ENCODE results near the gene RGS2.

RGS2 gene

DNA sequence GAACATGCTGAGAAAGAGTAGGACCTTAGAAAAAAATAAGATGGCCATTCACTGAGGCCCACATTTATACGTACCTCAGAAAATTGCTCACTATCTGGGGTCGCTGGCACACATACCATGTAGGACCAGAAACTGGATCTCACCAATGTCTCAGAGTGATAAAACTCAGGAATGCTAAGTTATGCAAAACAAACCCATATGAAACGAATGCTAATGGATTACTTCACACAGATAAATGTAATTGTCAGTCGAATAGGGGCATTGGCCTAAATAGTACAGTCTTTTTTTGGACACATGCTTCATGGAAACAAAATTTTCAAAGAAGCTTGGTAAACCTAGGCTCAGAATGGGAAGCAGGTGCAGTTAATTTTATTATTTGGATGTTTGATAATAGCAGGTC is 32.6 kb upstream of the RGS2 start:
- Histone ChIP-seq H2BK120ac (ENCODE audit: low read depth, low read length) (no peak overlapping the region), H3K4me2 (ENCODE audit: low read length, poor library complexity, severe bottlenecking) (no peak overlapping the region), H2AK5ac (ENCODE audit: low read length, severe bottlenecking) (no peak overlapping the region), H4K91ac (ENCODE audit: low read length) (no peak overlapping the region), H3K14ac (ENCODE audit: low read length in 2 of 2) (no peak overlapping the region), H3K4me3 (ENCODE audit: insufficient read depth in 1 of 2, low read depth in 1 of 2, low read length in 2 of 2) (no peak overlapping the region), H3K18ac (ENCODE audit: low read depth in 1 of 2, low read length in 2 of 2) (no peak overlapping the region), H3K27ac (ENCODE audit: low read length, poor library complexity, severe bottlenecking) (no peak overlapping the region), H3K4ac (ENCODE audit: low read depth in 1 of 2, low read length in 2 of 2) (no peak overlapping the region), H2AFZ (ENCODE audit: low read depth, low read length) (no peak overlapping the region), H3K27me3 (ENCODE audit: control insufficient read depth in 1 of 2, insufficient read depth in 1 of 2, low read length in 2 of 2) (no peaks in the 10 kb centered on the region), H2BK15ac (ENCODE audit: low read depth, poor library complexity, severe bottlenecking) (no peak overlapping the region), H3K9ac (ENCODE audit: low read length) (no peak overlapping the region), H3K36me3 (ENCODE audit: control insufficient read depth in 1 of 2, insufficient read depth in 2 of 2, low read depth in 1 of 2, low read length in 2 of 2) (no peaks in the 10 kb centered on the region), H3K79me1 (replicated peaks; ENCODE audit: low read length, poor library complexity, severe bottlenecking) (no peaks in the 10 kb centered on the region), H4K8ac (ENCODE audit: low read length) (no peak overlapping the region), H3K23ac (ENCODE audit: low read length in 2 of 2) (no peak overlapping the region), H3K4me1 (ENCODE audit: control insufficient read depth, insufficient read depth, low read depth, low read length) (no peaks in the 10 kb centered on the region), H2BK5ac (ENCODE audit: low read depth, low read length, poor library complexity, severe bottlenecking) (no peak overlapping the region), H2BK12ac (ENCODE audit: low read length in 2 of 2) (no peak overlapping the region), H3K9me3 (ENCODE audit: control insufficient read depth, low read length) (no peaks in the 10 kb centered on the region)
- no peak for DNase-seq
- 97% methylated on average over 4 of the region's 4 CpGs for WGBS

DNA sequence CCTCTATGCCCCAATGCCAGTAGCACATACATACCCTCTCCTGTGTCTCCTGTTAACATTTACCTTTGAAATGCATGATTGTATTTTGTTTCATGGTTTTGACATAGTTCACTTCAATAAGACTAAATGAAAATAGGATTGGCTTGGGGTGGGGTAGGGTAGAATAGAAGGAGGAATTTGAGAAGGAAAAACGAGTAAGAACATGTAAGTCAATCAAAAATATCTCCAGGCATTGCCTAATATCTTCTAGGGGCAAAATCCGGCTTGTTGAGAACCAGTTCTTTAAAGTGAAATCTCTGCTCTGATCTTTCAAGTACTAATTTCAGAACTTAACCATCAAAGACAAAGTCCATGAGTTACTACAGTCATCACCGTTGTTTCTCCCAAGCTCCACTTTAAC is 31.8 kb upstream of the RGS2 start:
- no peak overlapping the region for H3K18ac ChIP-seq (ENCODE audit: low read depth in 1 of 2, low read length in 2 of 2)
- no peak overlapping the region for H3K9ac ChIP-seq (ENCODE audit: low read length)
- no peaks in the 10 kb centered on the region for H3K4me1 ChIP-seq (ENCODE audit: control insufficient read depth, insufficient read depth, low read depth, low read length)
- H2BK15ac ChIP-seq (ENCODE audit: low read depth, poor library complexity, severe bottlenecking), result no peak overlapping the region
- no peak for DNase-seq
- H2BK5ac ChIP-seq (ENCODE audit: low read depth, low read length, poor library complexity, severe bottlenecking), result no peak overlapping the region
- no peaks in the 10 kb centered on the region for H3K36me3 ChIP-seq (ENCODE audit: control insufficient read depth in 1 of 2, insufficient read depth in 2 of 2, low read depth in 1 of 2, low read length in 2 of 2)
- H3K27ac ChIP-seq (ENCODE audit: low read length, poor library complexity, severe bottlenecking), result no peak overlapping the region
- no peak overlapping the region for H3K4ac ChIP-seq (ENCODE audit: low read depth in 1 of 2, low read length in 2 of 2)
- H2BK12ac ChIP-seq (ENCODE audit: low read length in 2 of 2), result no peak overlapping the region
- H3K4me3 ChIP-seq (ENCODE audit: insufficient read depth in 1 of 2, low read depth in 1 of 2, low read length in 2 of 2), result no peak overlapping the region
- H3K9me3 ChIP-seq (ENCODE audit: control insufficient read depth, low read length), result no peaks in the 10 kb centered on the region
- H2AFZ ChIP-seq (ENCODE audit: low read depth, low read length), result no peak overlapping the region
- no peaks in the 10 kb centered on the region for H3K27me3 ChIP-seq (ENCODE audit: control insufficient read depth in 1 of 2, insufficient read depth in 1 of 2, low read length in 2 of 2)
- H4K91ac ChIP-seq (ENCODE audit: low read length), result no peak overlapping the region
- no peak overlapping the region for H3K23ac ChIP-seq (ENCODE audit: low read length in 2 of 2)
- no peaks in the 10 kb centered on the region for H3K79me1 ChIP-seq (replicated peaks; ENCODE audit: low read length, poor library complexity, severe bottlenecking)
- no peak overlapping the region for H2BK120ac ChIP-seq (ENCODE audit: low read depth, low read length)
- 92% methylated on average over 2 of the region's 3 CpGs for WGBS
- H3K4me2 ChIP-seq (ENCODE audit: low read length, poor library complexity, severe bottlenecking), result no peak overlapping the region
- H4K8ac ChIP-seq (ENCODE audit: low read length), result no peak overlapping the region
- no peak overlapping the region for H3K14ac ChIP-seq (ENCODE audit: low read length in 2 of 2)
- H2AK5ac ChIP-seq (ENCODE audit: low read length, severe bottlenecking), result no peak overlapping the region

DNA sequence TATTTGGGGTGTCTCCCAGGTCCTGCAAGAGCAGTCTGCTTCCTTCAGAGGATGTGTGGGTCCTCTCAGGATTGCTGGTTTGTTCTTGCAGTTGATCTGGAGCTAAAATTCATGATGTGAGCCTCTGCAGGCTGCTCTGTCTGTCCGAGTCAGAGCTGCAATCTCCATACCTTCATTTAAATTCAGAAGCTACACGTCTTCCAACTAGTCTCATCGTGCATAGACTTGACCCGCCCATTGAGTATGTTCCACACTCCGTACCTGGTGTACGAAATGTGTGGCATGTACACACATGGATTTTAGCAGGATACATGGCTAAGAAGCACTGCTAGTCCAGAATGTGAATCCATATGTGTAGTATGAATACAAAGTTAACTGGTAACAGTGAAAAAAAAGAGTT is 25.0 kb upstream of the RGS2 start:
- Histone ChIP-seq H2AFZ (ENCODE audit: low read depth, low read length) (no peak overlapping the region), H3K27me3 (ENCODE audit: control insufficient read depth in 1 of 2, insufficient read depth in 1 of 2, low read length in 2 of 2) (no peaks in the 10 kb centered on the region), H2BK120ac (ENCODE audit: low read depth, low read length) (no peak overlapping the region), H3K4me1 (ENCODE audit: control insufficient read depth, insufficient read depth, low read depth, low read length) (no peaks in the 10 kb centered on the region), H3K36me3 (ENCODE audit: control insufficient read depth in 1 of 2, insufficient read depth in 2 of 2, low read depth in 1 of 2, low read length in 2 of 2) (no peaks in the 10 kb centered on the region), H3K4me3 (ENCODE audit: insufficient read depth in 1 of 2, low read depth in 1 of 2, low read length in 2 of 2) (no peak overlapping the region), H2BK15ac (ENCODE audit: low read depth, poor library complexity, severe bottlenecking) (no peak overlapping the region), H4K8ac (ENCODE audit: low read length) (no peak overlapping the region), H2AK5ac (ENCODE audit: low read length, severe bottlenecking) (no peak overlapping the region), H3K4me2 (ENCODE audit: low read length, poor library complexity, severe bottlenecking) (no peak overlapping the region), H3K9me3 (ENCODE audit: control insufficient read depth, low read length) (no peaks in the 10 kb centered on the region), H3K4ac (ENCODE audit: low read depth in 1 of 2, low read length in 2 of 2) (no peak overlapping the region), H3K9ac (ENCODE audit: low read length) (no peak overlapping the region), H3K18ac (ENCODE audit: low read depth in 1 of 2, low read length in 2 of 2) (no peak overlapping the region), H3K14ac (ENCODE audit: low read length in 2 of 2) (no peak overlapping the region), H3K79me1 (replicated peaks; ENCODE audit: low read length, poor library complexity, severe bottlenecking) (no peaks in the 10 kb centered on the region), H2BK5ac (ENCODE audit: low read depth, low read length, poor library complexity, severe bottlenecking) (no peak overlapping the region), H3K23ac (ENCODE audit: low read length in 2 of 2) (no peak overlapping the region), H2BK12ac (ENCODE audit: low read length in 2 of 2) (no peak overlapping the region), H4K91ac (ENCODE audit: low read length) (no peak overlapping the region), H3K27ac (ENCODE audit: low read length, poor library complexity, severe bottlenecking) (no peak overlapping the region)
- DNase-seq, result no peak
- WGBS, result 100% methylated on average over 6 of the region's 6 CpGs

- no peak overlapping the region for H3K27ac ChIP-seq (ENCODE audit: low read length, poor library complexity, severe bottlenecking)
- H2AK5ac ChIP-seq (ENCODE audit: low read length, severe bottlenecking), result no peak overlapping the region
- H3K14ac ChIP-seq (ENCODE audit: low read length in 2 of 2), result no peak overlapping the region
- H4K8ac ChIP-seq (ENCODE audit: low read length), result no peak overlapping the region
- no peaks in the 10 kb centered on the region for H3K9me3 ChIP-seq (ENCODE audit: control insufficient read depth, low read length)
- H3K9ac ChIP-seq (ENCODE audit: low read length), result no peak overlapping the region
- H3K4ac ChIP-seq (ENCODE audit: low read depth in 1 of 2, low read length in 2 of 2), result no peak overlapping the region
- H3K4me3 ChIP-seq (ENCODE audit: insufficient read depth in 1 of 2, low read depth in 1 of 2, low read length in 2 of 2), result no peak overlapping the region
- H2BK12ac ChIP-seq (ENCODE audit: low read length in 2 of 2), result no peak overlapping the region
- H3K79me1 ChIP-seq (replicated peaks; ENCODE audit: low read length, poor library complexity, severe bottlenecking), result no peaks in the 10 kb centered on the region
- no peak overlapping the region for H2AFZ ChIP-seq (ENCODE audit: low read depth, low read length)
- H2BK120ac ChIP-seq (ENCODE audit: low read depth, low read length), result no peak overlapping the region
- no peak for DNase-seq
- H3K36me3 ChIP-seq (ENCODE audit: control insufficient read depth in 1 of 2, insufficient read depth in 2 of 2, low read depth in 1 of 2, low read length in 2 of 2), result no peaks in the 10 kb centered on the region
- no peaks in the 10 kb centered on the region for H3K27me3 ChIP-seq (ENCODE audit: control insufficient read depth in 1 of 2, insufficient read depth in 1 of 2, low read length in 2 of 2)
- no CpG with 5 or more reads among the region's 2 CpGs for WGBS
- H3K18ac ChIP-seq (ENCODE audit: low read depth in 1 of 2, low read length in 2 of 2), result no peak overlapping the region
- no peak overlapping the region for H4K91ac ChIP-seq (ENCODE audit: low read length)
- no peak overlapping the region for H3K23ac ChIP-seq (ENCODE audit: low read length in 2 of 2)
- no peaks in the 10 kb centered on the region for H3K4me1 ChIP-seq (ENCODE audit: control insufficient read depth, insufficient read depth, low read depth, low read length)
- H2BK5ac ChIP-seq (ENCODE audit: low read depth, low read length, poor library complexity, severe bottlenecking), result no peak overlapping the region
- H3K4me2 ChIP-seq (ENCODE audit: low read length, poor library complexity, severe bottlenecking), result no peak overlapping the region
- H2BK15ac ChIP-seq (ENCODE audit: low read depth, poor library complexity, severe bottlenecking), result no peak overlapping the region
These were observed 24.4 kb upstream of the RGS2 start for GRCh38 chr1:192784397-192784796.

Measured in mesenchymal stem cell (in vitro differentiated cells and primary cell).